Body of pancreas (tissue), 4 donors: ENCODE data around the gene GTPBP2.

Experiments used
- CTCF ChIP-seq, 7 experiments: fragments of 450-650 bp in 4 of 7; fragments of 200-600 bp in 3 of 7; sonication (generic) in 3 of 7; IDR thresholded peaks; one replicate each; pipeline ENCODE4 v1.5.1; 2016 to 2019; ENCODE audit warnings: antibody characterized with exemption in 7 of 7
- POLR2A ChIP-seq, 3 donors: fragments of 450-650 bp; IDR thresholded peaks; one replicate each; pipeline ENCODE4 v1.6.1; 2016; ENCODE audit warnings: antibody characterized with exemption in 3 of 3, mild to moderate bottlenecking in 2 of 3

GRCh38 chr6:43624786-43625288 lies 4.2 kb downstream of the GTPBP2 start:
- TF ChIP-seq CTCF (IDR thresholded peaks at IDR 0.05): no peak
- TF ChIP-seq POLR2A (IDR thresholded peaks at IDR 0.05): no peak
